HCT116 (cell line): ENCODE measurements around the gene ARSK. TPM values are rescaled to one million over a fixed set of nuclear protein-coding genes. Genes with fewer than 3 reads are reported as not detected.

Experiments
- ATAC-seq: fragments of 200-7000 bp; cut with Tn5 transposase; 2 replicates; pipeline ENCODE4 v1.9.1; 2020; ENCODE audit warnings: mild to moderate bottlenecking, moderate library complexity
- BruUV-seq: library from RNA; stranded (reverse); fragments of 400-500 nt; replicated peaks from 2 replicates; lab custom pipeline; 2021; lab: Mats Ljungman, UMichigan
- CTCF ChIA-PET: fragments of 300-600 bp; sonication (Branson Sonifier 250); formaldehyde crosslinking; loops from one replicate; lab custom pipeline; 2021; ENCODE audit warnings: antibody characterized with exemption; lab: Charles Lee
- POLR2A ChIA-PET: fragments of 300-600, 350-600 bp; sonication (Branson Sonifier 250); formaldehyde crosslinking; loops from one replicate; lab custom pipeline; 2021; ENCODE audit warnings: antibody characterized with exemption; lab: Charles Lee
- RAD21 ChIA-PET, 2 experiments: fragments of 300-600 bp; sonication (Branson Sonifier 250); formaldehyde crosslinking; loops; one replicate each; lab custom pipeline; 2023; ENCODE audit warnings: low total read pairs in 2 of 2; ENCODE audit not compliant: uncharacterized antibody in 2 of 2, unreplicated experiment in 2 of 2, low non-redundant PET in 1 of 2; lab: Charles Lee
- DNase-seq: peaks from one replicate; pipeline ENCODE4 v3.0.0-alpha.2; 2010; ENCODE audit warnings: low read depth, low spot score
- H2AFZ ChIP-seq: fragments of 200-600 bp; shearing (Covaris generic), sonication (generic); 2 replicates; pipeline ENCODE4 v1.6.1; 2017; ENCODE audit warnings: low read depth, mixed run types, mixed read lengths, antibody characterized with exemption, low read length; ENCODE audit not compliant: poor library complexity, severe bottlenecking
- H3K27ac ChIP-seq: 2 replicates; pipeline ENCODE4 v1.5.1; 2012; ENCODE audit warnings: low read depth, low read length
- H3K27me3 ChIP-seq: fragments of 200-600 bp; sonication (generic); 2 replicates; pipeline ENCODE4 v1.6.1; 2016; ENCODE audit warnings: mixed run types, low read length, mixed read lengths; ENCODE audit not compliant: insufficient read depth
- H3K36me3 ChIP-seq, 2 experiments: fragments of 200-500 bp in 1 of 2; fragments of 200-600 bp in 1 of 2; sonication (Bioruptor generic) in 1 of 2; sonication (generic) in 1 of 2; 2 replicates each; pipeline versions ENCODE4 v1.5.1 to v1.6.1; 2014 to 2016; ENCODE audit warnings: low read length in 2 of 2, inconsistent platforms in 1 of 2, mixed read lengths in 1 of 2, mixed run types in 1 of 2; ENCODE audit not compliant: insufficient read depth in 2 of 2, control insufficient read depth in 1 of 2
- H3K4me1 ChIP-seq, 2 experiments: fragments of 200-600 bp in 1 of 2; sonication (generic) in 1 of 2; 2 replicates each; pipeline versions ENCODE4 v1.5.1 to v1.6.1; 2012 to 2017; ENCODE audit warnings: low read length in 2 of 2, inconsistent platforms in 1 of 2, mild to moderate bottlenecking in 1 of 2, mixed read lengths in 1 of 2, mixed run types in 1 of 2, moderate library complexity in 1 of 2; ENCODE audit not compliant: insufficient read depth in 2 of 2, control insufficient read depth in 1 of 2
- H3K4me2 ChIP-seq: fragments of 200-600 bp; sonication (generic); 2 replicates; pipeline ENCODE4 v1.6.1; 2017; ENCODE audit warnings: mixed run types, low read length, mixed read lengths
- H3K4me3 ChIP-seq, 2 experiments: fragments of 200-600 bp in 1 of 2; sonication (generic) in 1 of 2; replicated peaks in 1 of 2; 2 replicates each; pipeline ENCODE4 v1.5.1; 2011 to 2016; ENCODE audit warnings: low read length in 2 of 2, control low read depth in 1 of 2, low read depth in 1 of 2, mild to moderate bottlenecking in 1 of 2, mixed read lengths in 1 of 2, mixed run types in 1 of 2
- H3K79me2 ChIP-seq: fragments of 200-600 bp; sonication (generic); 2 replicates; pipeline ENCODE4 v1.6.1; 2017; ENCODE audit warnings: mild to moderate bottlenecking, mixed run types, low read length, moderate library complexity, mixed read lengths; ENCODE audit not compliant: insufficient read depth
- H3K9ac ChIP-seq: fragments of 200-600 bp; sonication (generic); 2 replicates; pipeline ENCODE4 v1.6.1; 2016; ENCODE audit warnings: low read length, mixed read lengths
- H3K9me2 ChIP-seq: fragments of 200-600 bp; sonication (generic), shearing (Covaris generic); 2 replicates; pipeline ENCODE4 v1.6.1; 2017; ENCODE audit warnings: mixed run types, mild to moderate bottlenecking, moderate library complexity; ENCODE audit not compliant: insufficient read depth
- H3K9me3 ChIP-seq, 2 experiments: fragments of 200-500 bp in 1 of 2; fragments of 200-600 bp in 1 of 2; sonication (Bioruptor generic) in 1 of 2; sonication (generic) in 1 of 2; 2 replicates each; pipeline ENCODE4 v1.6.1; 2014 to 2017; ENCODE audit warnings: low read length in 2 of 2, mixed read lengths in 2 of 2, inconsistent platforms in 1 of 2, low read depth in 1 of 2, mild to moderate bottlenecking in 1 of 2, mixed run types in 1 of 2, moderate library complexity in 1 of 2; ENCODE audit not compliant: control insufficient read depth in 1 of 2, insufficient read depth in 1 of 2
- H4K20me1 ChIP-seq: fragments of 200-600 bp; sonication (generic), shearing (Covaris generic); 2 replicates; pipeline ENCODE4 v1.6.1; 2017; ENCODE audit warnings: mixed run types, mild to moderate bottlenecking, moderate library complexity; ENCODE audit not compliant: insufficient read depth
- CBX3 ChIP-seq: IDR thresholded peaks from 2 replicates; pipeline ENCODE4 v1.6.1; 2012; ENCODE audit warnings: low read depth
- CEBPB ChIP-seq: IDR thresholded peaks from 2 replicates; pipeline ENCODE4 v1.6.1; 2012; ENCODE audit warnings: low read depth
- CTCF ChIP-seq, 3 experiments: fragments of 200-600 bp in 1 of 3; sonication (generic) in 1 of 3; IDR thresholded peaks in 2 of 3; conservative IDR thresholded peaks in 1 of 3; 2 replicates each; pipeline ENCODE4 v1.5.1; 2012 to 2017; ENCODE audit warnings: low read depth in 2 of 3, low read length in 2 of 3, antibody characterized with exemption in 1 of 3, borderline replicate concordance in 1 of 3, control low read depth in 1 of 3, mild to moderate bottlenecking in 1 of 3, mixed read lengths in 1 of 3, mixed run types in 1 of 3, moderate library complexity in 1 of 3; ENCODE audit not compliant: insufficient read depth in 1 of 3
- EGR1 ChIP-seq: IDR thresholded peaks from 2 replicates; pipeline ENCODE4 v1.6.1; 2012; ENCODE audit warnings: low read depth
- EZH2 ChIP-seq: fragments of 200-600 bp; sonication (generic); IDR thresholded peaks from 2 replicates; pipeline ENCODE4 v1.6.1; 2017; ENCODE audit warnings: antibody characterized with exemption, mixed run types
- EZH2phosphoT487 ChIP-seq: fragments of 200-600 bp; IDR thresholded peaks from 2 replicates; pipeline ENCODE4 v1.6.1; 2018; ENCODE audit warnings: antibody characterized with exemption, borderline replicate concordance
- POLR2A ChIP-seq: IDR thresholded peaks from 2 replicates; pipeline ENCODE4 v1.7.0; 2011; ENCODE audit warnings: borderline replicate concordance; ENCODE audit not compliant: insufficient read depth, insufficient read length; ENCODE audit errors: extremely low read depth
- POLR2AphosphoS5 ChIP-seq: IDR thresholded peaks from 2 replicates; pipeline ENCODE4 v1.6.1; 2011; ENCODE audit warnings: mild to moderate bottlenecking, low read depth, low read length, moderate library complexity
- RAD21 ChIP-seq: IDR thresholded peaks from 2 replicates; pipeline ENCODE4 v1.6.1; 2012; ENCODE audit warnings: low read depth, mild to moderate bottlenecking
- SIN3A ChIP-seq: IDR thresholded peaks from 2 replicates; pipeline ENCODE4 v1.6.1; 2012; ENCODE audit warnings: low read depth
- SRF ChIP-seq: IDR thresholded peaks from 2 replicates; pipeline ENCODE4 v1.6.1; 2012; ENCODE audit warnings: low read depth
- TCF7L2 ChIP-seq: IDR thresholded peaks from 2 replicates; pipeline ENCODE4 v1.7.0; 2011; ENCODE audit warnings: borderline replicate concordance, inconsistent platforms; ENCODE audit not compliant: insufficient read depth, insufficient read length; ENCODE audit errors: extremely low read depth
- YY1 ChIP-seq: IDR thresholded peaks from 2 replicates; pipeline ENCODE4 v1.6.1; 2011; ENCODE audit warnings: low read length, low read depth, moderate library complexity, mild to moderate bottlenecking; ENCODE audit not compliant: insufficient replicate concordance; ENCODE audit errors: extremely low read depth
- ZNF274 ChIP-seq: fragments of 200-500 bp; sonication (Bioruptor generic); IDR thresholded peaks from 2 replicates; pipeline ENCODE4 v1.6.1; 2014; ENCODE audit warnings: mild to moderate bottlenecking, low read depth, low read length, inconsistent platforms
- intact Hi-C: fragments of 100-400 bp; cut with micrococcal nuclease; formaldehyde crosslinking; loops from 2 replicates; pipeline ENCODE4 v1.10.0; 2022
- total RNA-seq: library from RNA; stranded (reverse); gene quantifications from one replicate; pipeline ENCODE4 v1.2.1, GENCODE V29; 2021; ENCODE audit not compliant: unreplicated experiment
- TF ChIP-seq, protein P1 (sequence below): IDR thresholded peaks from 2 replicates; pipeline ENCODE4 v1.6.1; 2012

The ARSK gene
- total RNA-seq, 1 experiment from 2014 or later = 4.6 TPM

- no peak for TF ChIP-seq POLR2A
- TF ChIP-seq, protein P1, sequence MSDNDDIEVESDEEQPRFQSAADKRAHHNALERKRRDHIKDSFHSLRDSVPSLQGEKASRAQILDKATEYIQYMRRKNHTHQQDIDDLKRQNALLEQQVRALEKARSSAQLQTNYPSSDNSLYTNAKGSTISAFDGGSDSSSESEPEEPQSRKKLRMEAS = no peak
- TF ChIP-seq, all 23 proteins: peak for 0
Measured at GRCh38 chr5:95611396-95611795, 56.5 kb downstream of the ARSK start (continued).

DNA sequence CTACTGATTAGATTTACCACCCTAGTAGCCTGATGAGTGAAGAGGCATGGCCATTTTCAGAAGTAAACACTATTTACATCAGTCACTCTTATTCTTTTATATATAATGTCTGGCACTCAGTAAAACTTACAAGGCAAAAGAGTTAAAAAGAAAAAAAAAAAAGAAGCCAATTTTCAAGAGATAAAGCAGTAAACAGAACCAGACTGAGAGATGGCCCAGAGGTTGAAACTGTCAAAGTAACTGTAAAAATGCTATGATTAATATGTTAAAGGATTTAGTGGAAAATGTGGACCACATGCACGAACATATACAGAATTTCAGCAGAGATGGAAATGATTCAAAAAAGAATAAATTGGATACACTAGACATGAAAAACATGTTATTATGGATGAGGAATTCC, 58.6 kb downstream of the ARSK start:
- Histone ChIP-seq H3K4me3 (no peak overlapping the region), H3K4me1 (no peaks in the 10 kb centered on the region), H3K27me3 (no peaks in the 10 kb centered on the region), H2AFZ (no peak overlapping the region), H3K9me2 (no peaks in the 10 kb centered on the region), H3K36me3 (no peaks in the 10 kb centered on the region), H3K27ac (no peak overlapping the region), H3K4me2 (no peak overlapping the region), H4K20me1 (no peaks in the 10 kb centered on the region), H3K9me3 (peaks cover 0 to 4% of the 10 kb centered on the region in 2 experiments; a peak in 1 of 4 replicates), H3K9ac (no peak overlapping the region), H3K79me2 (no peaks in the 10 kb centered on the region)
- ChIA-PET POLR2A (no interaction called here), CTCF (no interaction called here), RAD21 (no interaction called here)
- ATAC-seq (no peak), DNase-seq (no peak)
- BruUV-seq = no TSS peak
- no peak for TF ChIP-seq EZH2
- no peak for TF ChIP-seq CEBPB
- TF ChIP-seq POLR2AphosphoS5 = no peak
- TF ChIP-seq RAD21 = no peak
- TF ChIP-seq TCF7L2 = no peak
- no peak for TF ChIP-seq SIN3A
- TF ChIP-seq, protein P1 = no peak
- no peak for TF ChIP-seq EGR1
- no peak for TF ChIP-seq CTCF (IDR thresholded peaks at IDR 0.05 in 2 of 3, conservative IDR thresholded peaks at IDR 0.05 in 1 of 3; ENCODE audit: borderline replicate concordance in 1 of 3, insufficient read depth in 1 of 3, low read depth in 2 of 3, low read length in 2 of 3)
- TF ChIP-seq SRF = no peak
- no peak for TF ChIP-seq EZH2phosphoT487
- TF ChIP-seq POLR2A = no peak
- no peak for TF ChIP-seq ZNF274
- TF ChIP-seq CBX3 = no peak
- TF ChIP-seq YY1 = no peak
- intact Hi-C loops = no loop called here
